ENCODE measurements around the gene KLK1.

DNA sequence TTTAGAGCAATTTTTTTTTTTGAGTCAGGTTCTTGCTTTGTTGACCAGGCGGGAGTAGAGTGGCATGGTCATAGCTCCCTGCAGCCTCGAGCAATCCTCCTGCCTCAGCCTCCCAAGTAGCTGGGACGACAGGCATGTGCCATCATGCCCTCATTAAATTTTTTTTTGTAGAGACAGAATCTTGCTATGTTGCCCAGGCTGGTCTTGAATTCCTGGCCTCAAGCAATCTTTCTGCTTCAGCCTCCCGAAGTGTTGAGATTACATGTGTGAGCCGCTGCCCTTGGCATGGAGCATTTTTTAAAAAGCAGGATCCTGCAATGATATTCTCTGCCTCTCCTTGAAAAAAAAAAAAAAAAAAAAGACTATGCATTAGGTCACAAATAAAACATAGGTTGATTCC, 47.5 kb downstream of the KLK1 start:
- TF ChIP-seq, protein P1, sequence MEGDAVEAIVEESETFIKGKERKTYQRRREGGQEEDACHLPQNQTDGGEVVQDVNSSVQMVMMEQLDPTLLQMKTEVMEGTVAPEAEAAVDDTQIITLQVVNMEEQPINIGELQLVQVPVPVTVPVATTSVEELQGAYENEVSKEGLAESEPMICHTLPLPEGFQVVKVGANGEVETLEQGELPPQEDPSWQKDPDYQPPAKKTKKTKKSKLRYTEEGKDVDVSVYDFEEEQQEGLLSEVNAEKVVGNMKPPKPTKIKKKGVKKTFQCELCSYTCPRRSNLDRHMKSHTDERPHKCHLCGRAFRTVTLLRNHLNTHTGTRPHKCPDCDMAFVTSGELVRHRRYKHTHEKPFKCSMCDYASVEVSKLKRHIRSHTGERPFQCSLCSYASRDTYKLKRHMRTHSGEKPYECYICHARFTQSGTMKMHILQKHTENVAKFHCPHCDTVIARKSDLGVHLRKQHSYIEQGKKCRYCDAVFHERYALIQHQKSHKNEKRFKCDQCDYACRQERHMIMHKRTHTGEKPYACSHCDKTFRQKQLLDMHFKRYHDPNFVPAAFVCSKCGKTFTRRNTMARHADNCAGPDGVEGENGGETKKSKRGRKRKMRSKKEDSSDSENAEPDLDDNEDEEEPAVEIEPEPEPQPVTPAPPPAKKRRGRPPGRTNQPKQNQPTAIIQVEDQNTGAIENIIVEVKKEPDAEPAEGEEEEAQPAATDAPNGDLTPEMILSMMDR (IDR thresholded peaks at IDR 0.05): no peak
- TF ChIP-seq SIN3A (IDR thresholded peaks at IDR 0.05; ENCODE audit: borderline replicate concordance, insufficient read depth, low read depth, low read length) (no peak), POLR2AphosphoS5 (IDR thresholded peaks at IDR 0.05; ENCODE audit: low read depth, low read length) (no peak), TCF7L2 (IDR thresholded peaks at IDR 0.05; ENCODE audit: low read depth, low read length) (no peak)

All from Panc1 (cell line).